NCI-H2081 (cell line): ENCODE data around the gene RSAD2.
A peak's percentile ranks its signal among the peaks of the same experiment; 100 is the strongest.

Experiments
- DNase-seq, 2 experiments: peaks; one replicate each; lab custom pipeline; 2025; lab: John Stamatoyannopoulos, UW

RSAD2 gene

DNA sequence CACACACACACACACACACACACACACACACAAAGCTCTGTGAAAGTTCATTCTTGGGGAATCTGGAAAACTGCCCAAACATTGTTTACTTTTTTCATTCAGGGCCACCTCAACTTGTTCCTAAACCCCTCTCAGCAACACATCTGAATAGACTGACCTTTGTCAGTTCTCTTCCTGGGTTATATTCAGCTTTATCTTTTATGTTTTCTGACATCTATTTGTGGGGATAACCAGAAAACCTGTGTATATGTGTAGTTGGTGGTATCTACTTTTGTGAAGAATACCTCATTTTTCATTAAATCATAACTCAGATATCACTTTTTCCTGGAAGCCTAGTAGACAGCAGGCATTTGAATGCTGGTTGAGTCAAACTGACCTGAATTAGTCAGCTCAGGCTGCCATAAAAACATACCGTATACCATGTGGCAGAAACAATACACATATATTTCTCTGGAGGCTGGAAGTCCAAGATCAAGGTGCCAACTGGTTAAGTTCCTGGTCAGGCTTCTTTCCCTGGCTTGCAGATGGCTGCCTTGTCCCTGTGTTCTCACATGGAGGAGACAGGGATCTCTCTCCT, 28.7 kb downstream of the RSAD2 start:
- DNase-seq, result no peak

DNA sequence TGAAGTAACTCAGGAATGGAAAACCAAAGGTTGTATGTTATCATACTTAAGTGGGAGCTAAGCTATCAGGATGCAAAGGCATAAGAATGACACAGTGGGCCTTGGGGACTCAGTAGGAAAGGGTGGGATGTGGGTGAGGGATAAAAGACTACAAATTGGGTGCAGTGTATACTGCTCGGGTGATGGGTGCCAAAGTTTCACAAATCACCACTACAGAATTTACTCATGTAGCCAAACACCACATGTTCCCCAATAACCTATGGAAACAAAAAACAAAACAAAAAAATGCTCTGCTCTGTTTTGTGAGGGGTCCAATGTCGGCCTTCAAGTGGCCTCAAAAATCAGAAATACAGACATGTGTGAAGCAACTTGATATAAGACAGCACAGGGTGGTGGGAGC, 30.7 kb downstream of the RSAD2 start:
- no peak for DNase-seq

DNA sequence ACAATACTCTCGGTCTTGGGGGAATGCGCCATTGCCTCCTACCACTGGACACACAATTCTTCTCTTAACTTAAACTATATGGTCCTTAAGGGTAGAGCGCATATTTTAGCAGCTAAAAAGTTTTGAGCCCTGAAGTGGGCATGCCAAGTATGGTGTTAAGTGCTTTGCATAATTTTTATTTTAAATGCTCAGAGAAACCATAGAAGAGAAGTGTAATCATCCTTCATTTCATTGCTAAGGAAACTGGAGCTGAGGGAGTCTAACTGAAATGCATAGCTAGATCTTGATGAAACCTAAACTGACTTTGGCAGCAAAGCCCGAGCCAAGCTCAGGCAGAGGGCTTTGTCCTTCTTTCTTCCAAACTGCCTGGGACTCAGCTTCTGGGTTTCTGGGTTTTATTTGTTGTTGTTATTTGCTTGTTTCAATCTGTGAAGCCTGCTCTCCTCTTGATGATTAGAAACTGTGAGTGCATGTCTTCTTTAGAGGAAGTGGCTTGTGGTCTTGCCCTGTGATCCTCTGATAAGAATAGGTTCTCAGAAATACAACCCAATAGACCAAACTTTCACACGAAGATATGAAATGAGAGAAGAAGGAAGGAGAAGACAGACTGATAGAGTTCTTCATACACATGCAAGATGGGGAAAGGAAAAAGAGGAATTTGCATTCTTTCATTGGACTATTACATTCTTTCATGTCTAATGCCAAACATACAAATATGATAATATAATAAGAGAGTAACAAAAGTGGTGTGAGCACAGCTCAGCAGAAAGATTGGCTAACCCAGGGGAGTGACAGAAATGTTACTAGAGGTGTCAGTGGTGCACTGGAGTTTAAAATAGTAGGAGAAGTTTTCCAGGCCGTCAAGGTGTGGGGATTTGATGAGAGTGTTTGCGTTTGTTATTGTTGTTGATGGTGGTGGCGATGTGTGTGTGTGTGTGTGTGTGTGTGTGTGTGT, 32.1 kb downstream of the RSAD2 start:
- DNase-seq, result no peak

DNA sequence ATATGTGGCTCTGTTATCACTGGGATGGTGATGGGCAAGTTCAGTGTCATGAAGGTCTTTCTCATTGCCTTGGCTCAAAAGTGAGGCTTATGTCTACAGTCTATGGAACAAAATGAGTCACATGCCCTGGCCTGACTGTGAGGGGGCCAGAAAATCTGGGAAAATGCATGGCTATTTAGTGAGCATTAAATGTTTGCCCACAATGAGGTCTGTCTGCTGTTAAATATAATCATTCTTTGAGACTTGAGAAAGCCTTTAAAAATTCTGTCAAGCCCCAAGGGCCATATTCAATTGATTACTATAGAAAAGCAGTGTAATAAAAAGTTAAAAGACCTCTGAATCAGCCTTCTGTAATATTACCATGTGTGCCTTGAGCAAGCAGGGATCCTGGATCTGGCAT, 34.1 kb downstream of the RSAD2 start:
- no peak for DNase-seq

DNA sequence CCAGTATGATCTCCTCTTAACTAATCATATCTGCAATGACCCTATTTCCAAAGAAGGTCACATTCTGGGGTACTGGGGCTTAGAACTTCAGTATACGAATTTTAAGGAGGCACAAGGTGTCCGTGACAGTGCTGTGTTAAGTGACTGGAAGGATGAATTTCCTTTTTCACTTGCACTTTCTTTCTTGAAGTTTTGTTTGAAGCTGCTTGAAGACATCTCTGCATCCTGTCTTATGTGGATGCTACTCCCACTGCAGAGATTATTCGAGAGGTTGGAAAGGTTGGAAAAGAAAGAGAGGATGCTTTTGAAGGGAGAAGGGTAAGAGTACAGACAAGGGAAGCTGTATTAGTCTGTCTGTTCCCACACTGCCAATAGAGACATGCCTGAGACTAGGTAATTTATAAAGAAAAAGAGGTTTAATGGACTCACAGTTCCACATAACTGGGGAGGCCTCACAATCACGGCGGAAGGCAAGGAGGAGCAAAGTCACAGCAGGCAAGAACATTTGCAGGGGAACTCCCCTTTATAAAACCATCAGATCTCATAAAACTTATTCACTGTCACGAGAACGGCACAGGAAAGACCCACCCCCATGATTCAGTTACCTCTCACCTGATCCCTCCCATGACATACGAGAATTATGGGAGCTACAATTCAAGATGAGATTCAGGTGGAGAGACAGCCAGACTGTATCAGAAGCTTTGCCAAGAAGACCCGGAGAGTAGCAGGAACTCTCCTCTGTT, 36.0 kb downstream of the RSAD2 start:
- no peak for DNase-seq

DNA sequence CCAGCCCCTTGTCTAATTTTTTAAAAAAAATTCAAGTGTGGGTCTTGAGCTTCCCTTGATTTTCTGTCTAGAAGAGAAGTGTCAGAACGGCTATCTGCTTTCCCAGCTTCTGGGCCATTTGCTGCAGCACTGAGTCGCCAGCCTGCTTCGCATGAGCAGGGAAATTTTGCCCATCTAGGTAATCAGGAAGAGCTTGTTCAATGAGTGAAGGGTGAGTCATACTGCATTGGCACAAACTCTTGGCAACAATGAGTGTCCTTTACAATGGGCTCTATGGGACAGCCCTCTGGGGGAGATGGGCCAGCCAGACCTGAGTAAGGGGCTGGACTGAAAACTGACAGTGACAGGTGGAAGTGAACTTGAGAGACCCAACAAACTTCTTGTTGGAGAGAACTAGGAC, 37.3 kb downstream of the RSAD2 start:
- DNase-seq, result no peak

GRCh38 chr2:6915399-6915798, 37.8 kb downstream of the RSAD2 start:
- no peak for DNase-seq

- no peak for DNase-seq
Measured at GRCh38 chr2:6916224-6916623, 38.6 kb downstream of the RSAD2 start.

GRCh38 chr2:6916736-6917070, 39.1 kb downstream of the RSAD2 start:
- no peak for DNase-seq

DNA sequence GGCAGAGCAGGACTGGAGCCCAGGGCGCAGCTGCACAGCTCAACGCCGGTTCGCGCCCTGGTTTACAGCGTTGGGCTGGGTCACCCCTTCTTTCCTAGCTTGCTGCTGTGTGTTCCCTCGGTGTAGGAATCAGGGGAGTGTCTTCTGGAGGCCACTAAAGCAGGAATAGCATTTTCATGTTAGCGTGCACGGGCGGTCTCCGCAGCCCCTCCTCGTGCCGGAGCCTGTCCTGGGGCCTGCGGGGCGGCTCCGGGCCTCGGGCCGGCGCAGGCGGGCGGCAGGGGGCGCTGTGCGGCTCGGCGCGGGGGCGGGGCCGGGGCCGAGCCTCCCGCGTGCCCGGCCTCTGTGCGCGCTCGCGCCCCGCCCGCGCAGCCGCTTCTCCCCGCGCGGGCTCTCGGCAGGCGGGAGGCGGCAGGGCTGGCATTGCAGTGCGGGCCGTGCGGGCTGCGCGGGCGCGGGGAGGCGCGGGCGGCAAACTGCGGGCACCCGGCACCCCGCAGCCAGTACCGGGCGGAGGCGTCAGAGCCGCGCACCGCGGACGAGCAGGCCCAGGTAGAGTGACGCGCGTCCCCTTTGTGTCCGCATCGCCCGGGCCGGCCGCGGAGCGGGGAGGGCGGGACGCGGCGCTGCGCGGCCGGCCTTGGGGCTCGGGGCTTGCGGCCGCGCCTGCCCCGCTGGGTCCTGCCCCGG, 39.6 kb downstream of the RSAD2 start, which contains the start of gene RNF144A:
Gene RNF144A (plus strand): TSS at position 342 of the 690 bp plus-strand sequence. CDS start 79,515 bp downstream, outside the sequence.
- DNase-seq, result peak; percentile 45 to 71

GRCh38 chr2:6917761-6918421, 40.3 kb downstream of the RSAD2 start:
- no peak for DNase-seq

GRCh38 chr2:6919901-6920742, 42.5 kb downstream of the RSAD2 start:
- DNase-seq, result no peak

GRCh38 chr2:6920743-6921064, 43.1 kb downstream of the RSAD2 start:
- DNase-seq, result no peak

- DNase-seq, result no peak
Measured at GRCh38 chr2:6921321-6921922, 43.8 kb downstream of the RSAD2 start.

- no peak for DNase-seq
Measured at GRCh38 chr2:6922201-6922656, 44.7 kb downstream of the RSAD2 start.

DNA sequence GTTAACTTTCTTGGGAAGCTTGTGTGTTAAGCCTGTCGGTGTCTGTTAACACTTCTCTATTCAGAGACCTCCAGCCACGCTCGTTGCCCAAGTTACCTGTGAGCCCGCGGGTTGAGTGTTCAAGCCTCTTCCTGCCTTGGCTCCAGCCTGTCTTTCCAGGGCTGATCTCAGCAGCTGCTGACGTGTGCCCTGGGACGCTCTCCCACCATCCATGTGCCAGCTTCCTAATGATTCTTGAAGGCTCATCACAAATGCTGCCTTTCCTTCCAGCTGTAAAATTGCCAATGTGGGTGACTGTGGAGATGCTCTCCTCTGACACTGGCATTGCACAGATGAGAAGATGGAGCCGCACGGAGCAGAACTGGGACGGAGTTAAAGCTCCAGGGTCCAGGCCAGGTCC, 45.7 kb downstream of the RSAD2 start:
- DNase-seq, result no peak

GRCh38 chr2:6924101-6924923, 46.7 kb downstream of the RSAD2 start:
- DNase-seq, result no peak

DNA sequence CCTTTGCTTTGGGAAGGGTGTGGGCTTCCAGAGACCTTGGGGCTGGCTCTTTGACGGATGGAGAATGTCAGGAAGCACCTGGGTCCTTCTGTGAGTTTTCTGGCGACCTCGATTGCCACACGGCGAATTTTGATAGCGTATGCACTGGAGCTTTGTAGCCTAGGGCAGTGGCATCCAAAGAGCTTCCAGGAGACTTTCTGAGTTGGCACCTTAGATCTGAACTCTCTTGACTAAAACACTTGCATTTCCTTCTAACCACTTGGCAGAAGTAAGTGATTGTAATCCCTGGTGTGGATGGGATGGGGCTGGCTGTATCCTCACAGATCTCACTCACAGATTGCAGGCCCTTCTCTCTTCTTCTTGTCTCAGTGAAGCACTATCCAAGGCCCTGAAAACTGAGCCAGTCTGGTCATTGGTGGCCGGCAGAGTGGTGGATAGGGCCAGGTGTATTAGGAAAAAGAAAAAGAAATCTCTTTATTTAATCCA, 47.4 kb downstream of the RSAD2 start:
- no peak for DNase-seq

DNA sequence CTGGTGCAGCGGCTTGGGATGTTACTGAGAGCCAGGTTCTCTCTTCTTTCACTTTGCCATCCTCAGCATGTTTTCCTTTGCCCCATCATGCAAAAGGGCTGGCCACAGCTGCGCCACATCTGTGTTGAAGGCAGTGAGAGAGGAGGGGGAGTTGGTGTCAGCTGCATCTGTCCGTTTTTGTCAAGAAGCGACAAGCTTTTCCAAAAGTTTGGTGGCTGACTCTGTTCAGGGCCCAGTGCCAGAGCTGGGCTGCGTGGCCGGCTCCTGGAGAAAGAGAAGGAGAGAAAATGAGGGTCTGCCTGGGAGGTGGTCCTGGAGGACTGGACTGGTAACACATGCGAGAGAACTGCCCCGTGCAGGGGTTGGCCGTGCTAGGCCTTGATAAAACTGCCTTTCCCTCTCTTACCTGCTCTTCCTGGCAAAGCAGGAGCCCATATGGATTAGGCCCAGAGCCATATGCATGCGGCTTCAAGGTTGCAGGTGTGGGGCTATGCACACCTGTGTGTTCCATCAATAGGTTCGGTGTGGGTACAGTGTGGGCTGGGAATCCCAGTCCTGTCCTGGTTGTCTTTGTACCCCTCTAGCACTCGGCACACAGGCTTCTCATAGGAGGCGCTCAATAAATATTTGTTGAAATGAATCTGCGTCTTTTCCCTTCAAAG, 48.6 kb downstream of the RSAD2 start:
- DNase-seq, result no peak
